ENCODE results near the gene PHF23. TPM values are rescaled to one million over a fixed set of nuclear protein-coding genes. Genes with fewer than 3 reads are reported as not detected.

PHF23 gene
- total RNA-seq, 1 donor from 2014 or later = 78.0 TPM

GRCh38 chr17:7260651-7261378, 21.6 kb upstream of the PHF23 start:
- no peak for FAIRE-seq

GRCh38 chr17:7260151-7260550, 20.9 kb upstream of the PHF23 start:
- TF ChIP-seq CTCF (IDR thresholded peaks at IDR 0.05; ENCODE audit: insufficient read depth, low read depth, low read length) (no peak), EZH2 (IDR thresholded peaks at IDR 0.05; ENCODE audit: insufficient read depth, low read length) (no peak)
- peaks cover 13% of the 10 kb centered on the region for H3K36me3 Mint-ChIP-seq (ENCODE audit: low read depth, unreplicated experiment)

More at GRCh38 chr17:7260651-7261378, 21.6 kb upstream of the PHF23 start:
- peaks cover 12% of the 10 kb centered on the region for H3K4me1 ChIP-seq (ENCODE audit: insufficient read depth, low read length)
- no peaks in the 10 kb centered on the region for H3K9me3 ChIP-seq (ENCODE audit: insufficient read depth, low read depth, low read length)
- H3K4me3 ChIP-seq (ENCODE audit: insufficient read depth, low read depth, low read length) = peak overlapping the region; percentile 28
- peak overlapping the region; percentile 80 for H3K4me2 ChIP-seq (ENCODE audit: low read length)
- Mint-ChIP-seq H3K4me1 (ENCODE audit: low read depth, unreplicated experiment) (no peaks in the 10 kb centered on the region), H3K9me3 (ENCODE audit: unreplicated experiment) (no peaks in the 10 kb centered on the region), H3K36me3 (ENCODE audit: low read depth, unreplicated experiment) (peaks cover 13% of the 10 kb centered on the region), H3K27ac (ENCODE audit: unreplicated experiment) (no peak overlapping the region), H3K27me3 (ENCODE audit: low read depth, unreplicated experiment) (peaks cover 14% of the 10 kb centered on the region), H3K4me3 (ENCODE audit: unreplicated experiment) (no peak overlapping the region)
- no peaks in the 10 kb centered on the region for H3K79me2 ChIP-seq (ENCODE audit: insufficient read depth, low read length)
- peak overlapping the region; percentile 41 for H2AFZ ChIP-seq (ENCODE audit: low read depth, low read length)
- no peaks in the 10 kb centered on the region for H3K36me3 ChIP-seq (ENCODE audit: insufficient read depth, low read length)
- TF ChIP-seq EZH2 (IDR thresholded peaks at IDR 0.05; ENCODE audit: insufficient read depth, low read length) = no peak
- TF ChIP-seq CTCF (IDR thresholded peaks at IDR 0.05; ENCODE audit: insufficient read depth, low read depth, low read length) = no peak
- no peak overlapping the region for H3K27ac ChIP-seq (ENCODE audit: low read depth, low read length)
- peak overlapping the region; percentile 23 for H3K9ac ChIP-seq (ENCODE audit: low read length)
- H3K27me3 ChIP-seq (ENCODE audit: insufficient read depth, low read length) = peaks cover 14% of the 10 kb centered on the region
- no peaks in the 10 kb centered on the region for H4K20me1 ChIP-seq (ENCODE audit: insufficient read depth, low read length)
- DNase-seq (ENCODE audit: low read depth) = no peak

GRCh38 chr17:7259555-7259889, 20.3 kb upstream of the PHF23 start:
- Histone ChIP-seq H3K27me3 (ENCODE audit: insufficient read depth, low read length) (peaks cover 14% of the 10 kb centered on the region), H3K9me3 (ENCODE audit: insufficient read depth, low read depth, low read length) (no peaks in the 10 kb centered on the region), H3K4me3 (ENCODE audit: insufficient read depth, low read depth, low read length) (no peak overlapping the region), H3K27ac (ENCODE audit: low read depth, low read length) (no peak overlapping the region), H2AFZ (ENCODE audit: low read depth, low read length) (no peak overlapping the region), H4K20me1 (ENCODE audit: insufficient read depth, low read length) (no peaks in the 10 kb centered on the region), H3K79me2 (ENCODE audit: insufficient read depth, low read length) (no peaks in the 10 kb centered on the region), H3K9ac (ENCODE audit: low read length) (no peak overlapping the region), H3K4me1 (ENCODE audit: insufficient read depth, low read length) (peaks cover 12% of the 10 kb centered on the region), H3K36me3 (ENCODE audit: insufficient read depth, low read length) (peaks cover 5% of the 10 kb centered on the region), H3K4me2 (ENCODE audit: low read length) (no peak overlapping the region)
- Mint-ChIP-seq H3K27ac (ENCODE audit: unreplicated experiment) (no peak overlapping the region), H3K4me1 (ENCODE audit: low read depth, unreplicated experiment) (no peaks in the 10 kb centered on the region), H3K36me3 (ENCODE audit: low read depth, unreplicated experiment) (peaks cover 15% of the 10 kb centered on the region), H3K4me3 (ENCODE audit: unreplicated experiment) (no peak overlapping the region), H3K9me3 (ENCODE audit: unreplicated experiment) (no peaks in the 10 kb centered on the region), H3K27me3 (ENCODE audit: low read depth, unreplicated experiment) (peaks cover 14% of the 10 kb centered on the region)
- TF ChIP-seq EZH2 (IDR thresholded peaks at IDR 0.05; ENCODE audit: insufficient read depth, low read length) = no peak
- TF ChIP-seq CTCF (IDR thresholded peaks at IDR 0.05; ENCODE audit: insufficient read depth, low read depth, low read length) = no peak
- no peak for FAIRE-seq
- no peak for DNase-seq (ENCODE audit: low read depth)

More at GRCh38 chr17:7260151-7260550, 20.9 kb upstream of the PHF23 start:
- peak overlapping the region; percentile 45 for H3K4me3 Mint-ChIP-seq (ENCODE audit: unreplicated experiment)
- peaks cover 12% of the 10 kb centered on the region for H3K4me1 ChIP-seq (ENCODE audit: insufficient read depth, low read length)
- no peak overlapping the region for H3K4me2 ChIP-seq (ENCODE audit: low read length)
- H3K27me3 Mint-ChIP-seq (ENCODE audit: low read depth, unreplicated experiment) = peaks cover 14% of the 10 kb centered on the region
- peaks cover 14% of the 10 kb centered on the region for H3K27me3 ChIP-seq (ENCODE audit: insufficient read depth, low read length)
- H3K36me3 ChIP-seq (ENCODE audit: insufficient read depth, low read length) = no peaks in the 10 kb centered on the region
- no peak overlapping the region for H2AFZ ChIP-seq (ENCODE audit: low read depth, low read length)
- no peak overlapping the region for H3K27ac ChIP-seq (ENCODE audit: low read depth, low read length)
- no peaks in the 10 kb centered on the region for H3K9me3 Mint-ChIP-seq (ENCODE audit: unreplicated experiment)
- H3K9me3 ChIP-seq (ENCODE audit: insufficient read depth, low read depth, low read length) = no peaks in the 10 kb centered on the region
- no peaks in the 10 kb centered on the region for H3K4me1 Mint-ChIP-seq (ENCODE audit: low read depth, unreplicated experiment)
- H3K79me2 ChIP-seq (ENCODE audit: insufficient read depth, low read length) = no peaks in the 10 kb centered on the region
- no peak overlapping the region for H3K4me3 ChIP-seq (ENCODE audit: insufficient read depth, low read depth, low read length)
- FAIRE-seq = no peak
- no peak for DNase-seq (ENCODE audit: low read depth)
- H3K27ac Mint-ChIP-seq (ENCODE audit: unreplicated experiment) = no peak overlapping the region
- no peak overlapping the region for H3K9ac ChIP-seq (ENCODE audit: low read length)
- no peaks in the 10 kb centered on the region for H4K20me1 ChIP-seq (ENCODE audit: insufficient read depth, low read length)
